GM19328 (cell line): ENCODE data around the gene TMEM204.

ENCODE experiments used
- ATAC-seq: cut with Tn5 transposase; IDR thresholded peaks from one replicate; pipeline ENCODE4 v1.9.1; 2021; ENCODE audit warnings: mild to moderate bottlenecking, moderate library complexity; ENCODE audit not compliant: unreplicated experiment

TMEM204 gene

GRCh38 chr16:1553946-1554825 lies 20.7 kb downstream of the TMEM204 start:
- no peak for ATAC-seq

- no peak for ATAC-seq
Measured at GRCh38 chr16:1554826-1555445, 21.5 kb downstream of the TMEM204 start.

GRCh38 chr16:1556254-1556653 lies 22.8 kb downstream of the TMEM204 start:
- no peak for ATAC-seq

GRCh38 chr16:1557074-1557473 lies 23.6 kb downstream of the TMEM204 start:
- no peak for ATAC-seq

GRCh38 chr16:1557576-1557975 lies 24.1 kb downstream of the TMEM204 start:
- no peak for ATAC-seq

GRCh38 chr16:1559446-1559975 lies 26.0 kb downstream of the TMEM204 start:
- no peak for ATAC-seq

- ATAC-seq, result no peak
Measured at GRCh38 chr16:1560153-1560552, 26.7 kb downstream of the TMEM204 start.

GRCh38 chr16:1560866-1561265 lies 27.4 kb downstream of the TMEM204 start:
- no peak for ATAC-seq

- ATAC-seq, result no peak
Measured at GRCh38 chr16:1561266-1561665, 27.8 kb downstream of the TMEM204 start.

GRCh38 chr16:1561836-1562235 lies 28.4 kb downstream of the TMEM204 start:
- no peak for ATAC-seq

- ATAC-seq, result no peak
Measured at GRCh38 chr16:1563786-1564185, 30.3 kb downstream of the TMEM204 start.

- no peak for ATAC-seq
Measured at GRCh38 chr16:1564325-1564724, 30.9 kb downstream of the TMEM204 start.

- no peak for ATAC-seq
Measured at GRCh38 chr16:1565083-1565805, 31.8 kb downstream of the TMEM204 start.

- ATAC-seq, result no peak
Measured at GRCh38 chr16:1567988-1568387, 34.5 kb downstream of the TMEM204 start.

GRCh38 chr16:1571012-1571671 lies 37.7 kb downstream of the TMEM204 start:
- ATAC-seq, result no peak

GRCh38 chr16:1572673-1573072 lies 39.2 kb downstream of the TMEM204 start:
- ATAC-seq, result no peak

- no peak for ATAC-seq
Measured at GRCh38 chr16:1573301-1573700, 39.8 kb downstream of the TMEM204 start.

GRCh38 chr16:1575578-1575977 lies 42.1 kb downstream of the TMEM204 start:
- ATAC-seq, result no peak

GRCh38 chr16:1579214-1579613 lies 45.7 kb downstream of the TMEM204 start:
- no peak for ATAC-seq

GRCh38 chr16:1580256-1580655 lies 46.8 kb downstream of the TMEM204 start:
- ATAC-seq, result no peak

- ATAC-seq, result no peak
Measured at GRCh38 chr16:1580956-1581355, 47.5 kb downstream of the TMEM204 start.
